IMR-90 (cell line): ENCODE data around the gene RFTN1.

Experiments used
- CEBPB ChIP-seq: IDR thresholded peaks from 2 replicates; pipeline ENCODE4 v1.6.1; 2012; ENCODE audit warnings: low read depth, low read length, improper control_type of control experiment
- CTCF ChIP-seq: conservative IDR thresholded peaks from 2 replicates; pipeline ENCODE4 v1.5.1; 2012; ENCODE audit warnings: mild to moderate bottlenecking, low read depth, low read length, improper control_type of control experiment
- ELK1 ChIP-seq: fragments of 150-350 bp; IDR thresholded peaks from 2 replicates; pipeline ENCODE4 v1.6.1; 2016; ENCODE audit warnings: low read depth, mild to moderate bottlenecking, low read length, moderate library complexity, borderline replicate concordance
- FOS ChIP-seq: fragments of 150-350 bp; IDR thresholded peaks from 2 replicates; pipeline ENCODE4 v1.6.1; 2016; ENCODE audit warnings: low read depth, low read length
- MAFK ChIP-seq: IDR thresholded peaks from 2 replicates; pipeline ENCODE4 v1.6.1; 2012; ENCODE audit warnings: low read depth, low read length, improper control_type of control experiment
- MXI1 ChIP-seq: IDR thresholded peaks from 2 replicates; pipeline ENCODE4 v1.6.1; 2012; ENCODE audit warnings: low read depth, mild to moderate bottlenecking, low read length, moderate library complexity, borderline replicate concordance
- NFE2L2 ChIP-seq: fragments of 150-350 bp; IDR thresholded peaks from 2 replicates; pipeline ENCODE4 v1.6.1; 2016; ENCODE audit warnings: low read depth, mild to moderate bottlenecking, low read length
- POLR2A ChIP-seq: IDR thresholded peaks from 2 replicates; pipeline ENCODE4 v1.6.1; 2012; ENCODE audit warnings: mild to moderate bottlenecking, low read depth, low read length
- RAD21 ChIP-seq: IDR thresholded peaks from 2 replicates; pipeline ENCODE4 v1.6.1; 2012; ENCODE audit warnings: low read length, improper control_type of control experiment
- RFX5 ChIP-seq: IDR thresholded peaks from 2 replicates; pipeline ENCODE4 v1.8.0; 2012; ENCODE audit warnings: low read depth, mild to moderate bottlenecking, low read length, moderate library complexity
- SMC3 ChIP-seq: fragments of 150-350 bp; IDR thresholded peaks from 2 replicates; pipeline ENCODE4 v1.6.1; 2016; ENCODE audit warnings: low read depth, mild to moderate bottlenecking, antibody characterized with exemption, low read length, moderate library complexity
- TF ChIP-seq, protein P1 (sequence below): fragments of 150-350 bp; IDR thresholded peaks from 2 replicates; pipeline ENCODE4 v1.6.1; 2017; ENCODE audit warnings: mild to moderate bottlenecking, antibody characterized with exemption, low read length, low read depth

- TF ChIP-seq CTCF, result no peak
- no peak for TF ChIP-seq MXI1
- no peak for TF ChIP-seq CEBPB
- no peak for TF ChIP-seq POLR2A
- TF ChIP-seq RFX5, result no peak
- no peak for TF ChIP-seq ELK1
- no peak for TF ChIP-seq SMC3
- TF ChIP-seq MAFK, result no peak
- TF ChIP-seq RAD21, result no peak
- TF ChIP-seq, protein P1, sequence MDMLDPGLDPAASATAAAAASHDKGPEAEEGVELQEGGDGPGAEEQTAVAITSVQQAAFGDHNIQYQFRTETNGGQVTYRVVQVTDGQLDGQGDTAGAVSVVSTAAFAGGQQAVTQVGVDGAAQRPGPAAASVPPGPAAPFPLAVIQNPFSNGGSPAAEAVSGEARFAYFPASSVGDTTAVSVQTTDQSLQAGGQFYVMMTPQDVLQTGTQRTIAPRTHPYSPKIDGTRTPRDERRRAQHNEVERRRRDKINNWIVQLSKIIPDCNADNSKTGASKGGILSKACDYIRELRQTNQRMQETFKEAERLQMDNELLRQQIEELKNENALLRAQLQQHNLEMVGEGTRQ, result no peak
- no peak for TF ChIP-seq FOS
- no peak for TF ChIP-seq NFE2L2
Measured at GRCh38 chr3:16411441-16411840, 102.1 kb downstream of the RFTN1 start.
